ENCODE results near the gene TMEM17. TPM values are rescaled to one million over a fixed set of nuclear protein-coding genes. Genes with fewer than 3 reads are reported as not detected.

TMEM17 gene
- total RNA-seq, 4 donors from 2014 or later, result 1.7 to 3.4 (median 2.7) TPM

- H3K9me3 ChIP-seq, result no peaks in the 10 kb centered on the region
- 89 to 90% methylated on average over 2 of the region's 2 CpGs for WGBS, 2 donors
- no peaks in the 10 kb centered on the region for H3K36me3 ChIP-seq
- peaks cover 43 to 97% (median 70%) of the 10 kb centered on the region in 3 donors for H3K4me1 ChIP-seq
- intact Hi-C loops (cut with DNase I), result no loop called here
- DNase-seq, result no peak
- H3K27me3 ChIP-seq, result no peaks in the 10 kb centered on the region
- no peak overlapping the region for H3K4me3 ChIP-seq
- TF ChIP-seq CTCF (IDR thresholded peaks at IDR 0.05) (no peak), POLR2A (IDR thresholded peaks at IDR 0.05) (no peak)
- peak overlapping the region in 1 of 4 donors; percentile 42 for H3K27ac ChIP-seq
Measured at GRCh38 chr2:62471404-62471803, 34.6 kb downstream of the TMEM17 start.

GRCh38 chr2:62469548-62469947 lies 36.4 kb downstream of the TMEM17 start:
- intact Hi-C loops (cut with DNase I), result no loop called here
- Histone ChIP-seq H3K4me1 (peaks cover 28 to 87% (median 57%) of the 10 kb centered on the region in 3 donors), H3K36me3 (no peaks in the 10 kb centered on the region), H3K27me3 (no peaks in the 10 kb centered on the region), H3K27ac (peak overlapping the region in 2 of 4 donors; percentile 14 to 81), H3K9me3 (no peaks in the 10 kb centered on the region), H3K4me3 (no peak overlapping the region)
- DNase-seq, result no peak
- 96 to 100% methylated on average over 2 of the region's 2 CpGs for WGBS, 2 donors
- TF ChIP-seq CTCF (IDR thresholded peaks at IDR 0.05) (no peak), POLR2A (IDR thresholded peaks at IDR 0.05) (no peak)

- peaks cover 28 to 83% (median 53%) of the 10 kb centered on the region in 3 donors for H3K4me1 ChIP-seq
- no peak for DNase-seq
Measured at GRCh38 chr2:62469114-62469513, 36.9 kb downstream of the TMEM17 start.

GRCh38 chr2:62467475-62468321 lies 38.3 kb downstream of the TMEM17 start:
- intact Hi-C loops (cut with DNase I), result no loop called here
- Histone ChIP-seq H3K4me3 (no peak overlapping the region), H3K4me1 (peaks cover 24 to 70% (median 45%) of the 10 kb centered on the region in 3 donors), H3K27me3 (no peaks in the 10 kb centered on the region), H3K27ac (peak overlapping the region; percentile 70 to 84 (median 80)), H3K36me3 (no peaks in the 10 kb centered on the region), H3K9me3 (no peaks in the 10 kb centered on the region)
- WGBS, 2 donors, result 32 to 36% methylated on average over 4 to 6 of the region's 8 CpGs
- DNase-seq, result no peak
- peak in 1 of 6 experiments; percentile 14 for TF ChIP-seq CTCF (IDR thresholded peaks at IDR 0.05)
- no peak for TF ChIP-seq POLR2A (IDR thresholded peaks at IDR 0.05)

More at GRCh38 chr2:62469114-62469513, 36.9 kb downstream of the TMEM17 start:
- H3K36me3 ChIP-seq, result no peaks in the 10 kb centered on the region
- H3K4me3 ChIP-seq, result no peak overlapping the region
- TF ChIP-seq CTCF (IDR thresholded peaks at IDR 0.05), result no peak
- TF ChIP-seq POLR2A (IDR thresholded peaks at IDR 0.05), result no peak
- H3K9me3 ChIP-seq, result no peaks in the 10 kb centered on the region
- WGBS, 2 donors, result 82 to 89% methylated on average over 1 of the region's 1 CpG
- no peaks in the 10 kb centered on the region for H3K27me3 ChIP-seq
- peak overlapping the region in 3 of 4 donors; percentile 70 to 84 (median 81) for H3K27ac ChIP-seq
- intact Hi-C loops (cut with DNase I), result no loop called here

- Histone ChIP-seq H3K27ac (peak overlapping the region; percentile 64 to 84 (median 76)), H3K4me1 (peaks cover 24 to 70% (median 48%) of the 10 kb centered on the region in 3 donors), H3K4me3 (no peak overlapping the region), H3K9me3 (no peaks in the 10 kb centered on the region), H3K27me3 (no peaks in the 10 kb centered on the region), H3K36me3 (no peaks in the 10 kb centered on the region)
- no peak for DNase-seq
- no peak for TF ChIP-seq POLR2A (IDR thresholded peaks at IDR 0.05)
- 42 to 57% methylated on average over 5 to 6 of the region's 6 CpGs for WGBS, 2 donors
- intact Hi-C loops (cut with DNase I), result no loop called here
Measured at GRCh38 chr2:62467100-62467474, 38.9 kb downstream of the TMEM17 start.

All from esophagus squamous epithelium (tissue), 5 donors.